ENCODE results near the gene COL18A1. TPM values are rescaled to one million over a fixed set of nuclear protein-coding genes. Genes with fewer than 3 reads are reported as not detected.
"Not testable (repeated sequence)": the region's sequence is repeated elsewhere in the genome, so short reads cannot be mapped to it uniquely, and the experiment has no call there.

COL18A1 gene
- polyA plus RNA-seq, 2 of the 4 experiments (the other 2 are of a cell fraction): 17.3 to 88.4 TPM

GRCh38 chr21:45499970-45500577 is 95.1 kb downstream of the COL18A1 start:
- ChIA-PET CTCF (no interaction called here), POLR2A (no interaction called here)
- no peak overlapping the region for H3K4me2 ChIP-seq
- WGBS (ENCODE audit: missing lambda C conversion rate): 96% methylated on average over 6 of the region's 6 CpGs
- no peaks in the 10 kb centered on the region for H3K9me3 ChIP-seq
- TF ChIP-seq ZNF302 (CRISPR knock-in tag; IDR thresholded peaks at IDR 0.05) (no peak), RARB (CRISPR knock-in tag; IDR thresholded peaks at IDR 0.05) (no peak), PHF8 (IDR thresholded peaks at IDR 0.05; ENCODE audit: borderline replicate concordance, low read depth) (no peak), KDM1A (IDR thresholded peaks at IDR 0.05; ENCODE audit: low read depth) (no peak), CHD4 (IDR thresholded peaks at IDR 0.05; ENCODE audit: borderline replicate concordance) (no peak), SREBF2 (IDR thresholded peaks at IDR 0.05) (no peak), NPAS2 (CRISPR knock-in tag; IDR thresholded peaks at IDR 0.05; ENCODE audit: borderline replicate concordance) (no peak), BHLHE40 (IDR thresholded peaks at IDR 0.05; ENCODE audit: low read depth, low read length) (no peak), USF2 (IDR thresholded peaks at IDR 0.05) (no peak), ZC3H11A (IDR thresholded peaks at IDR 0.05) (no peak), MAZ (IDR thresholded peaks at IDR 0.05; ENCODE audit: borderline replicate concordance, low read depth, low read length) (no peak), CBX8 (IDR thresholded peaks at IDR 0.05) (no peak), CBX2 (IDR thresholded peaks at IDR 0.05; ENCODE audit: borderline replicate concordance, low read depth) (no peak), FOSL2 (IDR thresholded peaks at IDR 0.05) (no peak), FOSL2 (CRISPR knock-in tag; IDR thresholded peaks at IDR 0.05) (no peak), RAD21 (conservative IDR thresholded peaks at IDR 0.05 in 1 of 2, IDR thresholded peaks at IDR 0.05 in 1 of 2) (no peak)
- TF ChIP-seq, protein P1, sequence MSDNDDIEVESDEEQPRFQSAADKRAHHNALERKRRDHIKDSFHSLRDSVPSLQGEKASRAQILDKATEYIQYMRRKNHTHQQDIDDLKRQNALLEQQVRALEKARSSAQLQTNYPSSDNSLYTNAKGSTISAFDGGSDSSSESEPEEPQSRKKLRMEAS (IDR thresholded peaks at IDR 0.05): no peak
- TF ChIP-seq, protein P2, sequence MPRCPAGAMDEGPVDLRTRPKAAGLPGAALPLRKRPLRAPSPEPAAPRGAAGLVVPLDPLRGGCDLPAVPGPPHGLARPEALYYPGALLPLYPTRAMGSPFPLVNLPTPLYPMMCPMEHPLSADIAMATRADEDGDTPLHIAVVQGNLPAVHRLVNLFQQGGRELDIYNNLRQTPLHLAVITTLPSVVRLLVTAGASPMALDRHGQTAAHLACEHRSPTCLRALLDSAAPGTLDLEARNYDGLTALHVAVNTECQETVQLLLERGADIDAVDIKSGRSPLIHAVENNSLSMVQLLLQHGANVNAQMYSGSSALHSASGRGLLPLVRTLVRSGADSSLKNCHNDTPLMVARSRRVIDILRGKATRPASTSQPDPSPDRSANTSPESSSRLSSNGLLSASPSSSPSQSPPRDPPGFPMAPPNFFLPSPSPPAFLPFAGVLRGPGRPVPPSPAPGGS (IDR thresholded peaks at IDR 0.05): no peak
- TF ChIP-seq, protein P3, sequence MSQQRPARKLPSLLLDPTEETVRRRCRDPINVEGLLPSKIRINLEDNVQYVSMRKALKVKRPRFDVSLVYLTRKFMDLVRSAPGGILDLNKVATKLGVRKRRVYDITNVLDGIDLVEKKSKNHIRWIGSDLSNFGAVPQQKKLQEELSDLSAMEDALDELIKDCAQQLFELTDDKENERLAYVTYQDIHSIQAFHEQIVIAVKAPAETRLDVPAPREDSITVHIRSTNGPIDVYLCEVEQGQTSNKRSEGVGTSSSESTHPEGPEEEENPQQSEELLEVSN (IDR thresholded peaks at IDR 0.05; ENCODE audit: borderline replicate concordance, low read depth): no peak
- TF ChIP-seq, protein P4, sequence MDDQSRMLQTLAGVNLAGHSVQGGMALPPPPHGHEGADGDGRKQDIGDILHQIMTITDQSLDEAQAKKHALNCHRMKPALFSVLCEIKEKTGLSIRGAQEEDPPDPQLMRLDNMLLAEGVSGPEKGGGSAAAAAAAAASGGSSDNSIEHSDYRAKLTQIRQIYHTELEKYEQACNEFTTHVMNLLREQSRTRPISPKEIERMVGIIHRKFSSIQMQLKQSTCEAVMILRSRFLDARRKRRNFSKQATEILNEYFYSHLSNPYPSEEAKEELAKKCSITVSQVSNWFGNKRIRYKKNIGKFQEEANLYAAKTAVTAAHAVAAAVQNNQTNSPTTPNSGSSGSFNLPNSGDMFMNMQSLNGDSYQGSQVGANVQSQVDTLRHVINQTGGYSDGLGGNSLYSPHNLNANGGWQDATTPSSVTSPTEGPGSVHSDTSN (IDR thresholded peaks at IDR 0.05): no peak
- H3K4me1 ChIP-seq: no peaks in the 10 kb centered on the region
- no peak overlapping the region for H3K4me3 ChIP-seq
- DNase-seq (ENCODE audit: low read depth in 1 of 2, low spot score in 1 of 2) (no peak), ATAC-seq (no peak), FAIRE-seq (no peak)
- no peak overlapping the region for H3K27ac ChIP-seq

DNA sequence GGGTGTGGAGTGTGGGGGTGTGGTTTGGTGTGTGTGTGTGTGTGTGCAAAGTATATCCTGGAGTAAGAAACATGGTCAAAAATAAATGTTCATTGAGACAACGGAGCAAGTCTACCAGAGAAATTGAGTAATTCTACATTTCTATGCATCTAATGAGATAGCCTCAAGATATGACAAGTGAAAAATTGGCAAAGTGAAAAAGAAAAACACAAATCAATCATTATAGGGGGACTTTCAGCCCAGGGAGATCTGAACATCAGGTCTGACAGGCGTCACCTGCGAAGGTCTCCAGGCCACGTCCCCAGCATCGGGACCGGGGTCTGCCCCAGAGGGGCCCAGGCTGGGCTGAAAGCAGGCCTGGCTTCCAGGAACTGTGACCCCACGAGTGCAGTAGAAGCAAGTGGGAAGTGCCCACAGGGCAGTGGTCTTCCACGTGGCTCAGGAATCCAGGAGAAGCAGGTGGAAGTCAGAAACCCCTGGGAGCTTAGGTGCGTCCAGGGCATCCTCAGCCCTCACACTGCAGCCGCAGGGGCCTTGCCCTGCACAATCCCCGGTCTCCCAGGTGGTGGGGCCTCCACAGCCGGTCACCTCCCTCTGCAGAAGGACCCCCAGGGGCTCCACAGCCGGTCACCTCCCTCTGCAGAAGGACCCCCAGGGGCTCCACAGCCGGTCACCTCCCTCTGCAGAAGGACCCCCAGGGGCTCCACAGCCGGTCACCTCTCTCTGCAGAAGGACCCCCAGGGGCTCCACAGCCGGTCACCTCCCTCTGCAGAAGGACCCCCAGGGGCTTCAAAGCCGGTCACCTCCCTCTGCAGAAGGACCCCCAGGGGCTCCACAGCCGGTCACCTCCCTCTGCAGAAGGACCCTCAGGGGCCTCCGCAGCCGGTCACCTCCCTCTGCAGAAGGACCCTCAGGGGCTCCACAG is 96.4 kb downstream of the COL18A1 start:
- H3K27ac ChIP-seq; ATAC-seq; POLR2A ChIA-PET; H3K4me2 ChIP-seq; H3K9me3 ChIP-seq; H3K4me1 ChIP-seq; DNase-seq (ENCODE audit: low read depth in 1 of 2, low spot score in 1 of 2); H3K4me3 ChIP-seq; FAIRE-seq; CTCF ChIA-PET: not testable (repeated sequence)
- WGBS (ENCODE audit: missing lambda C conversion rate): 86% methylated on average over 8 of the region's 20 CpGs

All from A549 (cell line).